Nephron progenitor cell (in vitro differentiated cells): ENCODE data around the gene NR6A1.

ENCODE experiments used
- DNase-seq: peaks from one replicate; pipeline ENCODE4 v3.0.0; 2021
- H3K27ac Mint-ChIP-seq: 2 replicates; pipeline ENCODE4 v1.8.0; 2021; ENCODE audit warnings: mild to moderate bottlenecking, moderate library complexity, mixed read lengths
- H3K27me3 Mint-ChIP-seq: 2 replicates; pipeline ENCODE4 v1.8.0; 2021; ENCODE audit warnings: mild to moderate bottlenecking, low read depth, mixed read lengths; ENCODE audit not compliant: poor library complexity
- H3K36me3 Mint-ChIP-seq: 2 replicates; pipeline ENCODE4 v1.8.0; 2021; ENCODE audit warnings: low read depth, mixed read lengths
- H3K4me1 Mint-ChIP-seq: 2 replicates; pipeline ENCODE4 v1.8.0; 2021; ENCODE audit warnings: mixed read lengths
- H3K4me3 Mint-ChIP-seq: 2 replicates; pipeline ENCODE4 v1.8.0; 2021; ENCODE audit warnings: mild to moderate bottlenecking, moderate library complexity, mixed read lengths
- H3K9me3 Mint-ChIP-seq: 2 replicates; pipeline ENCODE4 v1.8.0; 2021; ENCODE audit warnings: mild to moderate bottlenecking, moderate library complexity, mixed read lengths
- CTCF ChIP-seq: fragments of 200-600 bp; sonication (generic); IDR thresholded peaks from 2 replicates; pipeline ENCODE4 v1.5.0; 2021; ENCODE audit warnings: antibody characterized with exemption

NR6A1 gene

DNA sequence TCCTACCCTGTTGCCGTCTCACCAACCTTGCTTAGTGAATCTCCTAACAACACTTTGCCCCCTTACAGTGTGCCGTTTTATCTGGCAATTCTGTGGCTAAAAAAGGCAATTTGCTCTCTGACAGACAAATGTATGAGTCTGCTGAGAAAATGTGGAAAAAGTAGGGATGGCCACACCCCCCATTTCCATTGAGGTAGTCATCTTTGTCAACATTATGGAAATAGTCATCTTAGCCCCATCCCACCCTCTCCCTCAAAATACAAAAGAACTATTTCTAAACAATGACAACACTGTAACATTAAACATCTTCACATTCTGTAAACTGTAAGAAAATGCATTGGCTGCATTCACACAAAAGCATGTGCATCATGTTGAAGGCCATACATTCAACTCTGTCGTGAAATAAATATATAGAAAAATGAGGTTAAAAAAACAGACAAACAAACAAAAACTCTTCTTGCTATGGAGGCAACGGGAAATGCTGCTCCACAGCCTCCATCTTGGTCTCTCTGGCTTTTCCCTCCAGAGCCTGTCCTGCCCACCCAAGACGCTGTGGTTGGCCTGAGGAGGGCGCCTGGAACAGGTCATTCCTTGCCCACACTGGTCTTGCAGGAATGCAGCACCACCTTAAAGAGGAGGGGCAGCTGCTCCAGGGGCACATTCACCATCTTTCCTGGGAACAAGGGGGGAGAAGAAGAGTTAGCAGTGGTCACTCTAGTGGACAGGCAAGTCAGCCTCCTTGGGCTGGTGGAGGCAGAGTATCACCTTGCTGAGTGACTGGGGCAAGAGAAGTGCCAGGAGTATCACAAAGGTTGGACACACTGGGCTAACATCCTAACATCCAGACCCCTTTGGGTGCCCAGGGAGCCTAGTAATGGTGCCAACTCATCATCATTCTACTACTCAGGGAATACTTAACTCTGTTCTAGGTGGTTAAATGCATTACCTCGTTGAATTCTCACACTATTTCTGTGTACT is 248.7 kb downstream of the NR6A1 start:
- TF ChIP-seq CTCF, result no peak
- no peak for DNase-seq
- no peak overlapping the region for H3K4me3 Mint-ChIP-seq
- H3K36me3 Mint-ChIP-seq, result peaks cover 75% of the 10 kb centered on the region
- no peaks in the 10 kb centered on the region for H3K9me3 Mint-ChIP-seq
- H3K27ac Mint-ChIP-seq, result no peak overlapping the region
- H3K4me1 Mint-ChIP-seq, result no peaks in the 10 kb centered on the region
- no peaks in the 10 kb centered on the region for H3K27me3 Mint-ChIP-seq

- Mint-ChIP-seq H3K36me3 (peaks cover 75% of the 10 kb centered on the region), H3K9me3 (no peaks in the 10 kb centered on the region), H3K4me3 (no peak overlapping the region), H3K27me3 (no peaks in the 10 kb centered on the region), H3K27ac (no peak overlapping the region), H3K4me1 (no peaks in the 10 kb centered on the region)
- DNase-seq, result no peak
- no peak for TF ChIP-seq CTCF
Observed at GRCh38 chr9:124521142-124521541, 250.0 kb downstream of the NR6A1 start.

GRCh38 chr9:124520206-124520596 is 250.9 kb downstream of the NR6A1 start:
- H3K9me3 Mint-ChIP-seq, result no peaks in the 10 kb centered on the region
- no peaks in the 10 kb centered on the region for H3K27me3 Mint-ChIP-seq
- H3K27ac Mint-ChIP-seq, result no peak overlapping the region
- H3K4me1 Mint-ChIP-seq, result no peaks in the 10 kb centered on the region
- DNase-seq, result no peak
- peaks cover 68% of the 10 kb centered on the region for H3K36me3 Mint-ChIP-seq
- no peak overlapping the region for H3K4me3 Mint-ChIP-seq
- TF ChIP-seq CTCF, result no peak

DNA sequence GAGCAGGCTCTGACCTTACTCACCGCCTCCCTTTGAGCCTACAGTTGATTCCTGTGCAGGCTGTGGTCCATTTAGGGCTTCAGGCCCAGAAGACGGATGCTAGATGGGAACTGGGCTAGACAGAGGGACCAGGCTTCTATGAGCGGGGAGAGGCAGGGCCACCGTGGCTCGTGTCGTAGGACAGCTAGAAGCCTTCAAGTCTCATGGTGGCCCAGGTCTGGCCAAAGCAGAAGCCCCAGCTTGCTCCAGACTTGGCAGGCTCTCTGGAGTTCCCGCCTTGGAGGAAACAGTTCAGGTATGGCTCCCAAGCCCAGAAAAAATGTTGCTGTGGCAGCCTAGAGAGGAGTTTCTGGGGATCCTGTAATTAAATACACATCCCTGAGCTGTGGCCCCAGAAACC is 253.0 kb downstream of the NR6A1 start:
- Mint-ChIP-seq H3K4me3 (no peak overlapping the region), H3K27me3 (peaks cover 3% of the 10 kb centered on the region), H3K9me3 (no peaks in the 10 kb centered on the region), H3K27ac (no peak overlapping the region), H3K4me1 (peaks cover 3% of the 10 kb centered on the region), H3K36me3 (peaks cover 58% of the 10 kb centered on the region)
- no peak for DNase-seq
- no peak for TF ChIP-seq CTCF

DNA sequence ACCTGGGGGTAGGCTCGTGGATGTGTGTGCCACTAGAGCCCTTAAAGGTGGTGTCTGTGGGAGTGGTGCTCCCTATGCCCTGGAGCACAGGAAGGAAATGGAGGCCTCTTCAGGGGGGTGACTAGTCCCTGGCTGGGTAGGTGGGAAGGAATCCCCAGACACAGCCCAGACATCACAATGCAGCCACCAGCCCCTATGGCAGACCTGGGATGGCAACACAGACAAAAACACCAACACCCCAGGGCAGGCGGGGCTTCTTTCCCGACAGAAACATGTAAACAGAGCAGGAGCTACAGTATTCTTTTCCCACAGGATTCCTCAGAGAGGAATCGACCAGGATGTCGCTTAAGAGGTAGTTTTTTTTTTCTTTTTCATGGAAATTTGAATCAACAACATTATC is 253.5 kb downstream of the NR6A1 start:
- Mint-ChIP-seq H3K27me3 (peaks cover 6% of the 10 kb centered on the region), H3K9me3 (no peaks in the 10 kb centered on the region), H3K36me3 (peaks cover 54% of the 10 kb centered on the region), H3K27ac (no peak overlapping the region), H3K4me3 (no peak overlapping the region), H3K4me1 (peaks cover 6% of the 10 kb centered on the region)
- no peak for DNase-seq
- TF ChIP-seq CTCF, result no peak

GRCh38 chr9:124514874-124515273 is 256.2 kb downstream of the NR6A1 start:
- peak overlapping the region; percentile 60 for H3K27ac Mint-ChIP-seq

More at GRCh38 chr9:124514874-124515273, 256.2 kb downstream of the NR6A1 start:
- DNase-seq, result no peak
- Mint-ChIP-seq H3K4me1 (peaks cover 17% of the 10 kb centered on the region), H3K4me3 (no peak overlapping the region), H3K9me3 (no peaks in the 10 kb centered on the region), H3K27me3 (peaks cover 14% of the 10 kb centered on the region), H3K36me3 (peaks cover 27% of the 10 kb centered on the region)
- TF ChIP-seq CTCF, result no peak
